Choroid plexus epithelial cell (primary cell): ENCODE measurements around the gene ZWILCH.

Source experiments
- DNase-seq: peaks from one replicate; pipeline ENCODE4 v3.0.0-alpha.2; 2010; ENCODE audit warnings: low read depth
- H3K4me3 ChIP-seq: 2 replicates; pipeline ENCODE4 v1.5.1; 2011; ENCODE audit warnings: low read depth, mild to moderate bottlenecking, control low read depth, low read length, moderate library complexity
- CTCF ChIP-seq: conservative IDR thresholded peaks from 2 replicates; pipeline ENCODE4 v1.5.1; 2011; ENCODE audit warnings: low read depth, mild to moderate bottlenecking, control low read depth, inconsistent platforms, low read length, moderate library complexity

The ZWILCH gene

GRCh38 chr15:66590435-66590834 lies 85.3 kb downstream of the ZWILCH start:
- H3K4me3 ChIP-seq = no peak overlapping the region
- no peak for DNase-seq
- TF ChIP-seq CTCF = no peak

GRCh38 chr15:66591322-66591862 lies 86.3 kb downstream of the ZWILCH start:
- DNase-seq = no peak
- H3K4me3 ChIP-seq = no peak overlapping the region
- no peak for TF ChIP-seq CTCF

GRCh38 chr15:66592505-66593218 lies 87.5 kb downstream of the ZWILCH start:
- peak; percentile 5 for DNase-seq
- no peak overlapping the region for H3K4me3 ChIP-seq
- TF ChIP-seq CTCF = no peak

GRCh38 chr15:66593219-66593780 lies 88.2 kb downstream of the ZWILCH start:
- TF ChIP-seq CTCF = no peak
- H3K4me3 ChIP-seq = no peak overlapping the region
- peak; percentile 9 for DNase-seq

- TF ChIP-seq CTCF = no peak
- no peak overlapping the region for H3K4me3 ChIP-seq
- DNase-seq = no peak
Observed at GRCh38 chr15:66594344-66594743, 89.2 kb downstream of the ZWILCH start.

- no peak for TF ChIP-seq CTCF
- DNase-seq = no peak
- H3K4me3 ChIP-seq = no peak overlapping the region
Observed at GRCh38 chr15:66594836-66595235, 89.7 kb downstream of the ZWILCH start.

GRCh38 chr15:66595332-66595731 lies 90.2 kb downstream of the ZWILCH start:
- no peak for TF ChIP-seq CTCF
- H3K4me3 ChIP-seq = no peak overlapping the region
- no peak for DNase-seq
